DOHH2 (cell line): ENCODE data around the gene DDX1.

Source experiments
- H3F3A ChIP-seq: fragments of 200-600 bp; sonication (generic), shearing (Covaris generic); 2 replicates; pipeline ENCODE4 v1.6.0; 2016; ENCODE audit warnings: antibody characterized with exemption, mild to moderate bottlenecking; ENCODE audit not compliant: control insufficient read depth, insufficient read depth
- H3K27ac ChIP-seq: fragments of 200-600 bp; sonication (generic); 2 replicates; pipeline ENCODE4 v1.5.1; 2014; ENCODE audit warnings: low read depth, mild to moderate bottlenecking, low read length, moderate library complexity
- H3K27me3 ChIP-seq: fragments of 200-600 bp; sonication (generic); 2 replicates; pipeline ENCODE4 v1.6.1; 2014; ENCODE audit warnings: mild to moderate bottlenecking, low read length, mixed read lengths; ENCODE audit not compliant: control insufficient read depth
- H3K36me3 ChIP-seq: fragments of 200-600 bp; sonication (generic); 2 replicates; pipeline ENCODE4 v1.6.1; 2014; ENCODE audit warnings: mild to moderate bottlenecking, low read length, moderate library complexity, mixed read lengths; ENCODE audit not compliant: control insufficient read depth
- H3K4me1 ChIP-seq: fragments of 200-600 bp; sonication (generic); 2 replicates; pipeline ENCODE4 v1.6.1; 2014; ENCODE audit warnings: mild to moderate bottlenecking, low read length, mixed read lengths; ENCODE audit not compliant: control insufficient read depth
- H3K4me2 ChIP-seq: fragments of 200-600 bp; sonication (generic); 2 replicates; pipeline ENCODE4 v1.6.0; 2014; ENCODE audit warnings: mild to moderate bottlenecking, low read length, moderate library complexity
- H3K4me3 ChIP-seq: fragments of 200-600 bp; sonication (generic); 2 replicates; pipeline ENCODE4 v1.5.1; 2014; ENCODE audit warnings: mild to moderate bottlenecking, low read length, mixed read lengths
- H3K79me2 ChIP-seq: fragments of 200-600 bp; sonication (generic); 2 replicates; pipeline ENCODE4 v1.6.1; 2014; ENCODE audit warnings: mild to moderate bottlenecking, low read length, mixed read lengths; ENCODE audit not compliant: control insufficient read depth
- H3K9me2 ChIP-seq: fragments of 200-600 bp; sonication (generic); replicated peaks from 2 replicates; pipeline ENCODE4 v1.6.1; 2014; ENCODE audit warnings: mild to moderate bottlenecking, low read length, mixed read lengths; ENCODE audit not compliant: control insufficient read depth
- H3K9me3 ChIP-seq: fragments of 200-600 bp; sonication (generic); 2 replicates; pipeline ENCODE4 v1.6.1; 2014; ENCODE audit warnings: antibody characterized with exemption, low read length, mixed read lengths; ENCODE audit not compliant: control insufficient read depth, insufficient read depth
- H4K20me1 ChIP-seq: fragments of 200-600 bp; sonication (generic); 2 replicates; pipeline ENCODE4 v1.6.0; 2014; ENCODE audit warnings: low read depth, mild to moderate bottlenecking, antibody characterized with exemption, low read length, moderate library complexity; ENCODE audit not compliant: control insufficient read depth, insufficient read depth
- CTCF ChIP-seq: fragments of 200-600 bp; sonication (generic); IDR thresholded peaks from one replicate; pipeline ENCODE4 v1.5.1; 2014; ENCODE audit warnings: antibody characterized with exemption, mild to moderate bottlenecking, low read depth, low read length; ENCODE audit not compliant: poor library complexity, severe bottlenecking
- EZH2phosphoT487 ChIP-seq: fragments of 200-600 bp; sonication (generic); IDR thresholded peaks from 2 replicates; pipeline ENCODE4 v1.6.1; 2017; ENCODE audit warnings: borderline replicate concordance, mild to moderate bottlenecking, antibody characterized with exemption, low read length, moderate library complexity, mixed read lengths

Gene DDX1

GRCh38 chr2:15625344-15626036 lies 33.8 kb downstream of the DDX1 start:
- no peak overlapping the region for H3K27ac ChIP-seq
- peaks cover 95% of the 10 kb centered on the region for H3K36me3 ChIP-seq
- no peaks in the 10 kb centered on the region for H3K9me2 ChIP-seq
- H3K4me1 ChIP-seq, result no peaks in the 10 kb centered on the region
- H3K9me3 ChIP-seq, result no peaks in the 10 kb centered on the region
- no peaks in the 10 kb centered on the region for H4K20me1 ChIP-seq
- H3K79me2 ChIP-seq, result no peaks in the 10 kb centered on the region
- H3K4me3 ChIP-seq, result no peak overlapping the region
- no peaks in the 10 kb centered on the region for H3F3A ChIP-seq
- no peak for TF ChIP-seq CTCF
- no peaks in the 10 kb centered on the region for H3K27me3 ChIP-seq
- no peak overlapping the region for H3K4me2 ChIP-seq

DNA sequence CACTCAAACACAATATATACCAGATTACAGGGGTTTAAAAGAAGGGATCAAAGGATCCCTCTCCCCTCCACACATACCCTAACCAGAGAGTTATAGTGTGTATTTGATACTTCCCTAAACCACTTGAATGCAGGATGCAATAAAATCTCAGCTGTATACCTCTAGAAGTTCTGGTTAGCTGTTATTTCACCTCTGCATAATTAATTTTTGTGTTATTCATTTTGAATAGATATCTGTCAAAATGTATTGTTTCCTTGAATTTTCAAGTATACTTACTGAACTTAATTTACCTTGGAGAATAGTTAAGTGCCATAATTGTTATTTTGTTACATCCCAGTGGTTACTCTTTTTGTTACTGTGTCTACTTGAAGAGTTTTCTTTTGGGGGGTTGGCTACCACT lies 34.5 kb downstream of the DDX1 start:
- Histone ChIP-seq H3K79me2 (no peaks in the 10 kb centered on the region), H3K4me3 (no peak overlapping the region), H3F3A (no peaks in the 10 kb centered on the region), H3K27me3 (no peaks in the 10 kb centered on the region), H3K9me2 (no peaks in the 10 kb centered on the region), H3K4me1 (no peaks in the 10 kb centered on the region), H3K27ac (no peak overlapping the region), H4K20me1 (no peaks in the 10 kb centered on the region), H3K4me2 (no peak overlapping the region), H3K36me3 (peaks cover 96% of the 10 kb centered on the region), H3K9me3 (no peaks in the 10 kb centered on the region)
- no peak for TF ChIP-seq EZH2phosphoT487
- TF ChIP-seq CTCF, result no peak

DNA sequence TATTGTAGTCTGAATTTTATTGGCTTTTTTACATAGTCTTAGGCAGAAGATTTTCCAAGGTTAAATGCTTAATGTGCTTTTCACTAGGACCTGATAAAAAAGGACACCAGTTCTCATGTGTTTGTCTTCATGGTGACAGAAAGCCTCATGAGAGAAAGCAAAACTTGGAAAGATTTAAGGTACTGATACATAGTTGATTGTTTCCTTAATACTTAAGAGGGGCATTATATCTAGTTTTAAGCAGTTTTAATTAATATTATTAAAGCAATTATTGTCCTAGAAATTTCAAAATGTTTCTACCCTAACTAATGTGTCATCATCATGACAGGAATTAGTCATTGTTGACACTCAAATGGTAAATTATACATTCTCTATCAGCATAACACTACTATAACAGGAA lies 35.3 kb downstream of the DDX1 start:
- H3K4me2 ChIP-seq, result no peak overlapping the region
- no peaks in the 10 kb centered on the region for H4K20me1 ChIP-seq
- H3K9me3 ChIP-seq, result no peaks in the 10 kb centered on the region
- H3K4me3 ChIP-seq, result no peak overlapping the region
- TF ChIP-seq CTCF (no peak), EZH2phosphoT487 (no peak)
- H3F3A ChIP-seq, result no peaks in the 10 kb centered on the region
- no peaks in the 10 kb centered on the region for H3K27me3 ChIP-seq
- H3K9me2 ChIP-seq, result no peaks in the 10 kb centered on the region
- H3K79me2 ChIP-seq, result no peaks in the 10 kb centered on the region
- no peaks in the 10 kb centered on the region for H3K4me1 ChIP-seq
- H3K27ac ChIP-seq, result no peak overlapping the region
- peaks cover 96% of the 10 kb centered on the region for H3K36me3 ChIP-seq
